Inflammatory macrophage treated with lipopolysaccharide for 1 hour (primary cell): Measurements from ENCODE around the gene MCM5.
"Not testable (repeated sequence)": the region's sequence is repeated elsewhere in the genome, so short reads cannot be mapped to it uniquely, and the experiment has no call there.

Experiments used
- DNase-seq, 2 donors: peaks; one replicate each; pipeline ENCODE4 v3.0.0-alpha.2; 2020 to 2022

MCM5 gene

DNA sequence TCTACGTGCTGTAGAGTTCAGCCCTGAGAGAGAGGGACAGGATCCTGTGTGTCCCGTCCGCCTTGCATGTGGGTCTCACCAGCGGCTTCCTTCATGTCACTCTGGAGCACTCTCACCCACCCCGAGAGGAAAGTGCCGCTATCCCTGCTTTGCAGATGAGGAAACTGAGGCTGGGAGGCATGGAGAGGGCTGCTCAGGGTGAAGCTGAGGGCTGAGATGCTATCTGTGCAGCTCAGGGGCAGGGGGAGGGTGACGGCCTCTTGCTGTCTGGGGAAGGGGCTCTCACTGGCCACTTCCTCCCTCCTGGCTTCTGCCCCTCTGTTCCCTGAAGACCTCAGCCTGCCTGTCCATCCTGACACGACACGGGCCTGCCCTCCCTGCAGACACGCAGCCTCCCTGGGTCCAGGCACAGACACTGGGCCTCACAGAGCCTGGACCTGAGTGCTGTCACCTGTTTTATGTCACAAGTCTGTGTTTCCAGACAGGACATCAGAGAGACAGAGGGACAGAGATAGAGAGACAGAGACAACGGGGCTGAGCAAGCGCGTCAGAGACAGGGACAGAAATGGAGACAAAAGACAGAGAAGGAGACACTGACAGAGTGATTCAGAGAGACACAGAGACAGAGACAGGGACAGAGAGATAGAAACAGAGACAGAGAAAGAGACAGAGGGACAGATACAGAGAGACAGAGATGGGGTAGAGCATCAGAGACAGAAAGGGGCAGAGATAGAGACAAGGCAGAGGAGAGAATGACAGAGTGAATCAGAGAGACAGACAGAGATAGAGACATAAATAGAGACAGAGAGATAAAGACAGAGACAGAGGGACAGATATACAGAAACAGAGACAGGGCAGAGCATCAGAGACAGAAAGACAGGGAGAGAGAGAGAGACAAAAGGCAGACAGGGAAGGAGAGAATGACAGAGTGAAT is 53.1 kb downstream of the MCM5 start:
- DNase-seq = no peak

GRCh38 chr22:35454416-35455054 is 54.6 kb downstream of the MCM5 start:
- no peak for DNase-seq

GRCh38 chr22:35455529-35455928 is 55.6 kb downstream of the MCM5 start:
- no peak for DNase-seq

DNA sequence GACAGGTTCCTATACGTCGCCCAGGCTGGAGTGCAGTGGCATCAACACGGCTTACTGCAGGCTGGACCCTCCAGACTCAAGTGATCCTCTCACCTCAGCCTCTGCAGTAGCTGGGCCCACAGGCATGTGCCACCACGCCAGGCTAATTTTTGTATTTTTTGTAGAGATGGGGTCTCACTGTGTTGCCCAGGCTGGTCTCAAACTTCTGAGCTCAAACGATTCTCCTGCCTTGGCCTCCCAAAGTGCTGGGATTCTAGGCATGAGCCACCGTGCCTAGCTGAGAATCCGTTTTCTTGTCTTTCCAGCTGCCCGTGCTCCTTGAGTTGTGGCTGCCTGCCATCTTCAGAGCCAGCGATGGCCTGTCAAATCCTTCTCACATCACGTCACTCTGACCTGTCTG is 56.8 kb downstream of the MCM5 start:
- no peak for DNase-seq

DNA sequence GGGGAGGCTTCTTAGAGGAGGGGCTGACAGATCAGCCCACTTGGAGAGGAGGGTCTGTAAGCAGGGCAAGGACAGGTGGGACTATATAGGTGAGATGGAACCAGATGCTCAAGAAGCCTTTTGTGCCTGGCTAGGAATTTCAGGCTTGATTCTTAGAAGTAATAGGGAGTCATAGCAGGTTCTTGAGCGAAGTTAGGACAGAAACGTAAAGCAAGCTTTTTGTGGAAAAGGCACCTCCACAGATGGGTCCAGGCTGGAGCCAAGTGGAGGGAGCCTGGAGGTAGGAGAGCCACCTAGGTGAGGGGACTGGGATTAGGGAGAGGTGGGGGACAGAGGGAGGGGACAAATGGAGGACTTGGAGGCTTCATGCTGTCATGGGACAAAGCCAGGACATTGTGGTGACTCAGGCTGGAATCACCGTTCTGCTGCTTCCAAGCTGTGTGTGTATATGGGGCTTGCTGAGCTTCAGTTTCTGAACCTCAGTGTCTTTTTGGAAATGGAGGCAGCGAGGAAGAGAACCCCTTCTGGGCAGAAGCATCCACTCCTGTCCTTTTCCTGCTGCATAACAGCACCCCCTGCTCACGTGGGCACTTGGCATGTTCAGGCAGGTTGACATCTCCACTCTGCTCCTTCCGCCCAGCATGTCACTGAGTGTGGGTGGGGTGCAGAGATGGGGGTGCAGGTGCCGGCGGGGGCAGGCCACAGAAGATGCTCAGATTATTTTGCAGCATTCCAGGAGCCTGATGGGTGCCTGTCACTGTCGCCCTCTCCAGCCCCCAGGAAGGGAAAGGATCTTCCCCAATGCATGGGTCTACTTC is 58.0 kb downstream of the MCM5 start:
- DNase-seq = no peak

DNA sequence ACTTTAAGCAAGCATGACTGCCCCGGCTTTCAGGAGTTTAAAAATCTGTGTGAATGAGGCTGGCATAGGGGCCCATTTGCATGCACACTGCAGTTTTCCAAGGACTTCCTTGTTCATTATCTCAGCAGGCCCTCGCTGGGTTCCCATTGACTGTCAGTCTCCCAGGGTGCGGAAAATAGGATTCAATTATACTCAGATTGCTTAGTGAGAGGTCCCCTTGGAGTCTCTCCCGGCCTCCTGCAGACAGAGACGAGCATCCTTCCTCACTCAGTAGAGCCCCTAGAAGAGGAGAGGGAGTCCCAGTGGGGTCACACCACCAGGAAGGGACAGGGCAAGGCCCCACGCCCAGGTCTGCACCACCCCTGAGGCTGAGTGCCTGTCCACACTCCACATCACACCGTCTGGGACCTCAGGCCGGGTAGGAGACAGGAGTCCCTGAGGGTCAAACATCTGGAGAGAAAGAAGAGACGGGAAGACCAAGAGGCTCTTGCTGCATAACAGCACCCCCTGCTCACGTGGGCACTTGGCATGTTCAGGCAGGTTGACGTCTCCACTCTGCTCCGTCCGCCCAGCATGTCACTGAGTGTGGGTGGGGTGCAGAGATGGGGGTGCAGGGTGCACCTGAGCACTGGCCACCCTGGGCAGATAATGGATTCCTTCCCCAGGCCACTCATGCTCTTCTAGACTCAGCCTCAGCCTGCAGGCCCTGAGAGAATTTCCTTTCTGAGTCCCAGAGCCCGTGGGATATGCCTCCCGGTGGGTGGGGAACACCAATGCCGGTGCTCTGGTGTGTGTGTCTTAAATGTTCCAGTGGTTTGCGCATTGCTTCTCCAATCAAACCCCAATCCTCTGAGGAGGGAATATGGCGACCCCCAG is 58.8 kb downstream of the MCM5 start:
- no peak for DNase-seq

DNA sequence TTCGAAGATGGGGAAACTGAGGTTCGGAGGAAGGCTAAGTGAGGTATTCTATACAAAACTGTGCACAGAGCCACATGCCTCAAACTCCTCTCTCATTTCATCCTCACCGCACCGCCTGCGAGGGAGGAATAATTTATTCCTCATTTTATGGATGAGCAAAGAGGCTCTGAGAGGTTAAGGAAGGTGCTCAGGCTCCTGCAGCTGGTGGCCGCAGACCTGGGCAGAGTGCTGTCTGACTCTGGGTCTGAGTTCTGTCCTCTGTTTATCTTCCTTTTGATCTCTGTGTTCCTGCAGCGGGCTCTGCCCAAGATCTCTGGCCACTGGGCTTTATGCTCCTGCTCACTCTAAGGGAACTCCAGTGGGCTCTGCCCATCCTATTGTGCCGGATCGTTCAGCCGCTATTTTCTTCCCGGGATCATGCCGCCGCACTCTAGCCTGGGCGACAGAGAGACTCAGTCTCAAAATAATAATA is 59.5 kb downstream of the MCM5 start:
- no peak for DNase-seq

- not testable (repeated sequence) for DNase-seq
These were observed 60.0 kb downstream of the MCM5 start for GRCh38 chr22:35459976-35460375.

GRCh38 chr22:35460688-35461087 is 60.7 kb downstream of the MCM5 start:
- peak in 1 of 2 donors; percentile 9 for DNase-seq

GRCh38 chr22:35462498-35463230 is 62.7 kb downstream of the MCM5 start:
- no peak for DNase-seq

DNA sequence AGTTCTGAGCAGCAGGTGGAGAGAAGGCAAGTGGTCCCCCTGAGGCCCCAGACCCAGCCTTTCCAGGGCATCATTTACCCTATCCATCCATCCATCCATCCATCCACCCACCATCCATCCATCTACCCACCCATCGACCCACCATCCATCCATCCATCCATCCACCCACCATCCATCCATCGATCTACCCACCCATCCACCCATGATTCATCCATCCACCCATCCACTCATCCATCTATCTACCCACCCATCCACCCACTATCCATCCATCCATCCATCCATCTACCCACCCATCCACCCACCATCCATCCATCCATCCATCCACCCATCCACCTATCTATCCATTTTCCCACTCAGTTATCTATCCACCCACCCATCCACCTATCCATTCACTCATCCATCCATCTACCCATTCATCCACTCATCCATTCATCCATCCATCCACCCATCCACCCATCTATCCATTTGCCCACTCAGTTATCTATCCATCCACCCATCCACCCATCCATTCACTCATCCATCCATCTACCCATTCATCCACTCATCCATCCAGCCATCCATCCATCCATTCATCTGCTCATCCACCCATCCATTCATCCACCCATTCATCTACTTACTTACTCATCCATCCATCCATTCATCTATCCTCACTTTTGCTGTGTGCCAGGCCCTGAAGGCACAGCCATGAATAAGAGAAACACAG is 63.4 kb downstream of the MCM5 start:
- DNase-seq = no peak

DNA sequence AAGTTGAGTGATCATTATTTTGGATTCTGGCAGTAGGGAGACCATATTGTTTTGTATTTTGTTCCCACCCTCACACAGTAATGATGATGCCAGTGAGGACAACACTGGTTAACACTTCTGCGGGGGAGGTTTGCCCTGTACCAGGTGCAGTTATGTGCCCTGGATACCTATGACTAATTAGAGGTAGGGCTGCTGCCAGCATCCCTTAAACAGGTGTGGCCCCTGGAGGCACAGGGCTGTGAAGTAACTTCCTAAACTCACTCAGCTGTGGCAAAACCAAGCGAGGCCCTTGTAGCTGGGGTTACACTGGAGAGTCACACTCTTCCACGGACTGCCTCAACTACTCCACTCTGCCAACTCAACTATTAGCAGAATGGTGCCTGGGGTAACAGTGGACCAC is 64.5 kb downstream of the MCM5 start:
- DNase-seq = no peak

DNA sequence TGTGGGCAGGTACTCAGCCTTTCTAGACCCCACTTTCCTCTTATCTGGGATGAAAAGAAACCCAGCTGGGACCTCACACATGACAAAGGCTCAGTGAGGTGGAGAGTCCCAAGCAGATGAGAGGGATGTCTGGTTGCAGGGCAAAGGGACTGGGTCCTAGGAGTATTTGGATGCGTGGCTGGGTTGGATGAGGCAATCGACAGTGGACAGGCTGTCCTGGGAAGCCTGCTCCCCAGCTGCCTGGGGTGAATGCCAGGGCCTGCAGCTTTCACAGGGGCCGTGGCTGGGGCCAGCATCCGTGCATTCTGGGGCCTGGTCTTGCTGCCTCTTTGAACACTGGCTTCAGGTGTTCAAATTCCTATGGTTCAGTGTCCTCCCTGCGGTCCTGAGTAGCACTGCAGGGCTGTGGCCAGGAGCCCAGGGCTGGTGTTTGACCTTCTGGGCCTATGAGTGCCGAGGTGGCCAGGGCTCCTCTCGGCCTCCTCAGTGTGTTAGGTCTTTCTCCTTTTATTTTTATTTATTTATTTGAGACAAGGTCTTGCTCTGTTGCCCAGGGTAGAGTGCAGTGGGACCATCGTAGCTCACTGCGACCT is 65.3 kb downstream of the MCM5 start:
- no peak for DNase-seq

GRCh38 chr22:35467681-35468434 is 67.9 kb downstream of the MCM5 start:
- DNase-seq = no peak

GRCh38 chr22:35470903-35471321 is 71.0 kb downstream of the MCM5 start:
- no peak for DNase-seq

GRCh38 chr22:35471566-35471965 is 71.6 kb downstream of the MCM5 start:
- not testable (repeated sequence) for DNase-seq

DNA sequence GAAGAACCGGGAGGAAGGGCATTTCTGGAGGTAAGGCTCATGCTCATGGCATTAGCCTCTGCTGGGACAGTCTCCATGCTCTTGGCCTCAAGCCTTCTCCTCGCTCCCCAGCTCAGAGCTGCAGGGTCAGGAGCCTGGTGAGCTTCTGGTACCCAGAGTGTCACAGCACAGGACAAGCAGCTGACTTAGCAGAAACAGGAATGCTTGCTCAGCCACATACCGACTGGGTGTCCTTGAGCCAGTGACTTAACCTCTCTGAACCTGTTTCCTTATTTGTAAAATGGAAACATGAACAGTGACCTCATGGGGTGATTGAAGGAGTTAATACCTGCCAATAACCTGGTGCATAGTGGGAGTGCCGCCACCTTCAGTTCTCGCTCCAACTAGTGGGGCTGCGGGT is 72.5 kb downstream of the MCM5 start:
- no peak for DNase-seq

GRCh38 chr22:35473971-35474370 is 74.0 kb downstream of the MCM5 start:
- DNase-seq = no peak
